H54 (cell line): Measurements from ENCODE around the gene SCARB1.

Experiments used
- DNase-seq: peaks from one replicate; pipeline ENCODE4 v3.0.0; 2011; ENCODE audit warnings: low spot score, mixed read lengths; ENCODE audit not compliant: insufficient read length
- FAIRE-seq: peaks from 3 replicates; lab custom pipeline; 2011; peaks lifted over from hg19 to GRCh38; lab: Jason Lieb, UNC
- POLR2A ChIP-seq: IDR thresholded peaks from 2 replicates; pipeline ENCODE4 v1.6.1; 2011; ENCODE audit warnings: low read depth, mild to moderate bottlenecking, low read length

The SCARB1 gene

DNA sequence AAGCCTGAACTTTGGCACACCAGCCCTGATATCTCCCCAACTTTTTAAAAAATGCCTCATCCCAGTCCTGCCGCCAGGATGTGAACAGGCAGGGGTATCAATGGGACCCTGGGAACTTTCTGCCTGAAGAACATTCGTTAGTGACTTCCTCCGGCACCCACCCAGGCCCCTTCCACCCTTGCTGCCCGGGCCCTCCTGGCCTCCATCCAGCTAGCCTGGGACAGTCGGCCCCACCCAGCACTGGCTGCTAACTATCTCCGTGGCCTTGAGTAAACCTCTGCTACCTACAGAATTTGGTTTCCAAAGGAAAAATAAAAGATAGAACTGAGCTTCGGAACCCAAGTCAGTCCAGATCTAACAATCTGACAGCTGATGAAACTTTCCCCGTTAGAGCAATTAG lies 14.3 kb downstream of the SCARB1 start:
- no peak for DNase-seq
- FAIRE-seq, result no peak
- no peak for TF ChIP-seq POLR2A

DNA sequence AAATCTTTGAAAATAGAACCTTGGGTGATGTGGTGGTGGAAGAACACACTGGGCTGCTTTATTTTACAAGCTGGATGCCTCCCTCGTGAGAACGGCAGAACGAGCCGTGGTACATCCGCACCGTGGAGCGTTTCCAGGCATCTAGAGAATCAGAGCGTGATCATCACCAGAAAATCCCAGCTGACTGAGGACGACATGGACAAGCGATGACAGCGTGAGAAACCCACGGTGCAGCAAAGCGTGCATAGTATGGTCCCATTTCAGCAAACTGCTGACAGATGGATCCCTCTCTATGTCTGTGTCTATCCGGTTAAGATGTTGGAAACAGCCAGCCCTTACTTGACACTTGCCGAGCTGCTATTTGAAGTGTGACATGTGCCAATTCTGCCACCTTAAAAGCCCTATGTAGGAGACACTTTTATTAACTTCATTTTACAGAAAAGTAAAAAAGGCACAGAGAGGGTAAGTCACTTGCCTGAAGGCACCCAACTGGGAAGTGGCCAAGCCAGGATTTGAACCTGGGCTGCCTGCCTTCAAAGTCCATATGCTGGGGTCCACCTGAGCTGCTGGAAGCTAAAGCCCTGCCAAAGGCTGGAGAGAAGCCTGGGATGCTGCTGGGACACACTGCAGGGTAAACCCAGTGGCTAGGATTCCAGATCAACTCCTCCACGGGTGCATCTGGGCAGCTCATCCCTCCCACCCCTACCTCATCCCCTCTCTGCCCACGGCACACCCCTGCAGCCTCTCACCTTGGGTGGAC lies 14.9 kb downstream of the SCARB1 start:
- FAIRE-seq (no peak), DNase-seq (no peak)
- TF ChIP-seq POLR2A, result no peak

DNA sequence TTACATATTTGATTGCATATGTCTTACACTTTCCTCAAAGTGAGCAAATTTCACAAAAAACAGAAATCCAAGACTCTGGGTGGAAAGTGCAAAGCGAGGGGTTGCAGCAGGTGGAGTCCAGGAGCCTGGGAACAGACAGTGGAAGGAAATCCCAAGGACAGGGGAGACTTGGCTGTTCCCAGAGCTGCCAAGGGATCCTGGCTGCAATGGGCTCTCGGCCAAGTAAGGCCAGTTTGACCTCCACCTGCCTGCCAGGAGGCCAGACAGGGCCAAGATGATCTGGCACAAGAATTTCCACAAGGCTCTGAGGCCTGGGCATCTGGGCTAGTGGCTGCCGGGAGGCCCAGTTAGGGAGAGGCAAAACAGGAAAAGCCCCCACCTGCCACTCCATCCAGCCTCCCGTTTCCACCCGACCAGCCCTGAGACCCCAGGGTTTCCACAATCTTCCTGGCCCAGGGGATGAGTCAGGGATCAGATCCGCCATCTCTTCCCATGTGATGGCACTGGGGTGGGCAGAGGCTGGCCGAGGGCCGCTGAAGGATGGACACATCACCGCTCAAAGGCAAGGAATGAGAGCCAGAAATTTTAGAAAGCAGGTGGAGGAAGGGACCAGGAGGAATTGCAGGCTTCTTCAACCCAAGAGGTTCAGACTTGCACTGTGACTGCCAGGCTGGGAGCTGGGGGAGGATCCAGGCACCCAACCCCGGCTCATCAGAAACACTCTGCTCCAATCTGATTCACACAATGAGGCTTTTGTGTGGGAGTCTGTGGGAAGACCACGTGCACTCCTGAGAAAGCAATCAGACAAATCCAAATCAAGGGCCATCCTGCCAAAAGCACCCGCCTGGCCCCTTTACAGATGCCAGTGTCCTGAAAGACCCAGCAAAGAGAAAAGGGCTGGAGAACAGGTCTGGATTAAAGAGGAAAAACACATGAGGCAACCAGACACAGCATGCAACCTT lies 16.3 kb downstream of the SCARB1 start:
- FAIRE-seq, result no peak
- peak; percentile 67 for DNase-seq
- no peak for TF ChIP-seq POLR2A

DNA sequence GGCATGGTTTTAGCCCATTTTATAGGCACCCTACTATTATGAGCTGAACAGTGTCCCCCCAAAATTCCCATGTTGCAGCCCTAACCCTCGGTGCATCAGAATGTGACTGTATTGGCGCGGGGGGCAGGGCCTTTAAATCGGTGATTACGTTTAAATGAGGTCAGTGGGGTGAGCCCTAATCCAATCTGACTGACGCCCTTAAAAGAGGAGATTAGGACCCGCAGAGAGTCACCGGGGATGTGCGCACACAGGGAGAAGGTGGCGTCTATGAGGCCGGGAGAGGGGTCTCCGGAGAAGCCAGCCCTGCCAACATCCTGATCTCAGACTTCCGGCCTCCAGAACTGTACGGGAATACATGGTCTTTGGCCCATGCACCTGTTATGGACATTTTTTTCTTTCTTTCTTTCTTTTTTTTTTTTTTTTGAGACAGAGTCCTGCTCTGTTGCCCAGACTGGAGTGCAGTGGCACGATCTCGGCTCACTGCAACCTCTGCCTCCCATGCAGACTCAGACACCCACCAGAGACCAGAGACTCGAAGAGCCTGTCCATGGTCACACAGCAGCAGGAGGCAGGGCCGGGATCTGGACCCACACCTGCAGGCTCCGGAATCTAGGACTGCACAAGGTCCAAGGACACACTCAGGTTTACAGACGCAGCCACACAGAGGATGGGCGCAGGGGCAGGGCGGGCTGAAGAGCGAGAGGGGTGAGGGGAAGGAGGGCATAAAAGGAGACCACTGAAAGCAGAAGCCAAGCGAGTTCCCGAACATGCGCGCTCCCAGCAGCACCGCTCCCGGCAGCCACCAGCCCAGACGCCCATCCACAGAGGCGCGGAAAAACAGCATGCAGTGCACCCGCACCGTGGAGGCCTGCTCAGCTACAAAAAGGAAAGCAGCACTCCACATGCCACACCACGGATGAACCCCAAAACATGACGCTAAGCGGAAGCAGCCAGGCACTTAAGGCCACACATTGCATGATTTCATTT lies 19.0 kb downstream of the SCARB1 start:
- TF ChIP-seq POLR2A, result no peak
- FAIRE-seq (no peak), DNase-seq (no peak)

DNA sequence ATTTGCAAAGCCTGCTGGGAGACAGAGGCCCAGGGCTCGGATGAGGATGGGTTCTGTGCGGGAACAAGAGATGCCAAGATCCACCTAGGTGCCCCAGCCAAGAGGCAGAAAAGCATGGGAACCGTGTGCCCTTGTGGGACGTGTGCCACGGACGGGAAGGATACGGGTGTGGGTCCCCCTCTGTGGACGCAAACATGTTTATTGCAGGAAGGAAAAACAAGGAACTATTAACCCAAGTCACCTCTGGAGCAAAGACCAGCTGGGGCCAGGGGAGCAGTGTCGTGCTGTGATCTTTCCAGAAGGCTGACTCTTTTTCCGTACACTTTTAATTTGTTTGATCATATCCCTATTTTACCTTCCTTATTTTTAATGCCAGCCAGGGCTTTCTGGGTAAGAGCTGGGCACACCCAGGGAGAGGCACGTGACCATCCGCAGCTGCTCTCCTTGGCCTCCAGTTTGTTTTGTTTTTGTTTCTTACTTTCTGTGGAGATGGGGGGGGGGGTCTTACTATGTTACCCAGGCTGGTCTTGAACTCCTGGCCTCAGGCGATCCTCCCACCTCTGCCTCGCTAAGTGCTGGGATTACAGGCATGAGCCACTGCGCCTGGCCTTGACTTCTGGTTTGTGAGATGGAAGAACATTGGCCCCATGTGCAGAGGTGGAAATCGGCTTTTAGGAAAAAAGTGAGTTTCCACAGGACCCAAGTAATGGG lies 20.7 kb downstream of the SCARB1 start:
- DNase-seq (no peak), FAIRE-seq (no peak)
- TF ChIP-seq POLR2A, result no peak

DNA sequence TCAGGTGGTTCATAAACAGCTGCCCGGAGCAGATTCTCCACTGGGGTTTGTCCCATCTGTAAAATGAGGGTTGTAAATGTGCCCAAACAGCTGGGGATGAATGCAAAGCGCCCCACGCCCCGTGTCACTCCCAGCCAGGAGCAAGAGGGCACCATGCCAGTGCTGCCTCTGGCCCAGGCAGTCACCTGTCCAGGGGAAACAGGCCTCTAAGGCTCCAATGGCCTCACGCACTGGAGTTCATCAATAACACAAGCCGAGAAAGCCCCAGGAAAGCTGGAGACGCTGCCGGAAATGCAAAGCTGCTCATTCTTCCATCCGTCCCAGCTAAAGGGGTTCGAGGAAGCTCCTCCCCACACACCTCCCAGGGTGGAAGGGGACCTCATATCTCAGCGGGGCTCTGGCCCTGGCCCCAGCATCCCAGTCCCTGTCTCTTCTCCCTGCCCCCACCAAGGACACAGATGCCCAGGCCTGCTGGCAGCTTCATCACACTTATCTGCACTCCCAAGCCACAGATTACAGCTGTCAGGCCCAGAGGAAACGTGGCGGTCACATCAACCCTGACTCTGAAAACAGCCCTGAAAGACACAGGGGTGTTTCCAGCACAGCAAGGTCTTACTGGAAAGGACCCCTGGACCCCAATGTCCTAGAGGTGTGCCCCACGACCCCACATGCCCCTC lies 21.5 kb downstream of the SCARB1 start:
- no peak for FAIRE-seq
- TF ChIP-seq POLR2A, result no peak
- DNase-seq, result no peak

DNA sequence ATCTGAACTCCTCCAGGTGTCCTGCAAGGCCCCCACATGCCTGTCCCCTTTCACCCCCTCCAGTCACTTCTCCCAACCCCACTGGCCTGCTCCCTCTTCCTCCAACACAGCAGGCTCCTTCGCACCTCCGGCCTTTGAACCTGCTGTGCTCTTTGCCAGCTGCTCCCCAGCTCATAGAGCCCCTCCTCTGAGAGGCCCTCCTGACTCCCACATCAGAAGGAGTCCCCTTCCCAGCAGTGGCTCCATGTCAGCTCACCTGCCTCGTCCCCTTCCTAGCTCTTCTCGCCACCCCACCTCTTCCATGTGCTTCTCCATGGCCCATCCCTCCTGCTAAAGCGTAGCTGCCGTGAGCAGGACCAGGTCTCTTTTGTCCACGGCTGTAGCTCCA lies 22.1 kb downstream of the SCARB1 start:
- no peak for TF ChIP-seq POLR2A
- no peak for DNase-seq
- no peak for FAIRE-seq

DNA sequence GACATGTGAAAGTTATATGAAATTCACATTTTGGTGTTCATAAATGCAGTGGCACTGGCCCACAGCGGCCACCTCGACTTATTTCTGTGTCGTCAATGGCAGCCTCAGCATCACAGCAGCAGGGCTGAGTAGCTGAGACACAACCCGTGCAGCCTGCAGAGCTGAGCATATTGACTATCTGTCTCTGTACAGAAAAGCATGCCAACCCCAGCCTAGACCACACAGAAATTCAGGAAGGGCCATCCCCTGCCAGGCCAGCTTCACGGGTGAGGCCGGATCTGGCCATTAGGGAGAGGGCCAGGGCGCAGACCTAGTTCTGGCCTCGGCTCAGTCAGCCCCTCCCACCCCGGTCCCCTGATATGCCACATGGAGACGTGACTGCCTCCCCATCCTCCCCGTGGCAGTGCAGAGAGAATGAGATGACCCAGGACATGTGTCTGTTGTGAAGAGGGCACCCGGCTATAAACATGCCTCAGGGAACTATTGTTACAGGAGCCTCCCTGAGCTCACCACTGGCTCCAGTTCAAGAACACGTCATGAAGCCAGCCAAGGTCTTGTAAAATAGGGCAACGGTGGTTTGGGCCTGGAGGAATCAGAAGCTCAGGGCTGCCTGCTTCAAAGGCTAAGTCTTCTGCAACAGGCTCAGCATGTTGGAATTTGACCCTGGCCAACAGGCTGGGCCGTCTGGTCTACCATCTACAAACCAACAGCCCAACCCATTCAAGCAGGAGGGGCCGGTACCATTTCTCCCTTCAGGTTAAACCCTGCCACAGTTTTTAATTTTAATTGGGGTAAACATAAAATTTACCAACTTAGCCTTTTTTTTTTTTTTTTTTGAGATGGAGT lies 25.5 kb downstream of the SCARB1 start:
- TF ChIP-seq POLR2A, result no peak
- DNase-seq (peak; percentile 89), FAIRE-seq (peak; percentile 88)

DNA sequence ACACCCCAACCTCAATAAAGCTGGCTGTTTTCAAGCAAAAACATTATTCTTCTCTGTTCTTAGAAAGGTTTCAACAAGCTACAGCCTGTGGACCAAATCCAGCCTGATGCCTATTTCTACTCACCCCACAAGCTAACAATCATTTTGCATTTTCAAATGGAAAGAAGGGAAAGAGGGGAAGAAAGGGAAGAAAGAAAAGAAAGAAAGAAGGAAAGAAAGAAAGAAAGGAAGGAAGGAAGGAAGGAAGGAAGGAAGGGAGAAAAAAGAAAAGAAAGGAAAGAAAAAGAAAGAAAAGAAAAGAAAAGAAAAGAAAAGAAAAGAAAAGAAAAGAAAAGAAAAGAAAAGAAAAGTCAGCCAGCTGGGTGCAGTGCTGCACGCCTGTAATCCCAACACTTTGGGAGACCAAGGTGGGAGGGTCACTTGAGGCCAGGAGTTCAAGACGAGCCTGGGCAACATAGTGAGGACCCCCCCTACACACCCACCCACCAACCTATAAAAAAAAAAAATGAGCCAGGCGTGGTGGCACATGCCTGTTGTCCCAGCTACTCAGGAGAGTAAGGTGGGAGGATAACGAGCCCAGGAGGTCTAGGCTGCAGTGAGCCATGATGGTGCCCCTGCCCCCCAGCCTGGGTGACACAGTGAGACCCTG lies 26.3 kb downstream of the SCARB1 start:
- DNase-seq, result no peak
- no peak for FAIRE-seq
- TF ChIP-seq POLR2A, result no peak

DNA sequence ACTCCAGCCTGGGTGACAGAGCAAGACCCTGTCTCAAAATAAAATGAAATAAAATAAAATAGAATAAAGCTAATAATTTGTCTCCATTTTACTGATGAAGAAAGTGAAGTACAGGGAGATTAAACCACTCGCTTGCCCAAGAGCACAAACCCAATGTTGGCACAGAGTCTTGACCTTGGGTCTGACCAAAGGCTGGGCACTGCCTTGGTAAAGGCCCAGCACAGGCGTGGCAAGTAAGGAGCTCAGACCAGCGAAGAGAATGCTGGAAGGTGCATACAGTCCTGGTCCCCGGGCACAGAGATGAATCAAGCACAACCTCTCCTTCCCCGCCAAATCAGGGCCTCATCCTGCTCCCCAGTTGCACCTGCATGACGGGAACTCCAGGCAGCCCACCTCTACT lies 26.9 kb downstream of the SCARB1 start:
- FAIRE-seq, result no peak
- no peak for TF ChIP-seq POLR2A
- no peak for DNase-seq
